Stimulated activated CD8-positive, alpha-beta memory T cell treated with anti-CD3 and anti-CD28 coated beads, Interleukin-2, amount 100 ng/mL, for 1 hour (primary cell): Measurements from ENCODE around the gene GPR21.

Experiments used
- DNase-seq, 2 donors: peaks; one replicate each; pipeline ENCODE4 v3.0.0-alpha.2; 2020; ENCODE audit warnings: low read depth in 2 of 2

Gene GPR21

GRCh38 chr9:123063896-123064295 lies 30.4 kb downstream of the GPR21 start:
- no peak for DNase-seq

GRCh38 chr9:123064716-123065115 lies 31.2 kb downstream of the GPR21 start:
- no peak for DNase-seq

GRCh38 chr9:123065196-123065595 lies 31.7 kb downstream of the GPR21 start:
- no peak for DNase-seq

- DNase-seq = no peak
Measured at GRCh38 chr9:123067136-123067535, 33.7 kb downstream of the GPR21 start.

GRCh38 chr9:123069010-123069481 lies 35.6 kb downstream of the GPR21 start:
- no peak for DNase-seq

GRCh38 chr9:123070198-123070597 lies 36.7 kb downstream of the GPR21 start:
- no peak for DNase-seq

GRCh38 chr9:123072407-123072995 lies 39.0 kb downstream of the GPR21 start:
- DNase-seq = no peak

- DNase-seq = no peak
Measured at GRCh38 chr9:123073441-123073840, 40.0 kb downstream of the GPR21 start.

GRCh38 chr9:123073991-123074422 lies 40.5 kb downstream of the GPR21 start:
- no peak for DNase-seq

GRCh38 chr9:123074628-123075027 lies 41.2 kb downstream of the GPR21 start:
- no peak for DNase-seq

- DNase-seq = no peak
Measured at GRCh38 chr9:123080444-123080843, 47.0 kb downstream of the GPR21 start.

GRCh38 chr9:123081824-123082223 lies 48.4 kb downstream of the GPR21 start:
- DNase-seq = no peak

- no peak for DNase-seq
Measured at GRCh38 chr9:123083680-123084079, 50.2 kb downstream of the GPR21 start.

GRCh38 chr9:123084256-123084655 lies 50.8 kb downstream of the GPR21 start:
- DNase-seq = no peak
